ENCODE results near the gene PABPC1L.

GRCh38 chr20:44943828-44944227 lies 34.0 kb downstream of the PABPC1L start:
- TF ChIP-seq EZH2 (optimal IDR thresholded peaks at IDR 0.05; ENCODE audit: low read depth, low read length) (no peak), CTCF (IDR thresholded peaks at IDR 0.05; ENCODE audit: low read length) (no peak)

All from MM.1S (cell line).